OCI-LY1 (cell line): ENCODE measurements around the gene GTF2E1.

Source experiments
- H2AFZ ChIP-seq: fragments of 200-600 bp; sonication (generic), shearing (Covaris generic); 2 replicates; pipeline ENCODE4 v1.6.0; 2014; ENCODE audit warnings: antibody characterized with exemption, mild to moderate bottlenecking, low read length
- H3F3A ChIP-seq: fragments of 200-600 bp; sonication (generic), shearing (Covaris generic); 2 replicates; pipeline ENCODE4 v1.6.0; 2014; ENCODE audit warnings: mild to moderate bottlenecking, antibody characterized with exemption, low read length, moderate library complexity; ENCODE audit not compliant: insufficient read depth
- H3K27ac ChIP-seq: fragments of 200-600 bp; sonication (generic); 2 replicates; pipeline ENCODE4 v1.5.1; 2014; ENCODE audit warnings: low read length, mixed run types, mild to moderate bottlenecking, low read depth; ENCODE audit not compliant: poor library complexity, severe bottlenecking
- H3K27me3 ChIP-seq: fragments of 200-600 bp; sonication (generic); 2 replicates; pipeline ENCODE4 v1.6.0; 2014; ENCODE audit warnings: antibody characterized with exemption, mild to moderate bottlenecking, low read length, moderate library complexity; ENCODE audit not compliant: insufficient read depth
- H3K36me3 ChIP-seq: fragments of 200-600 bp; sonication (generic); 2 replicates; pipeline ENCODE4 v1.6.1; 2014; ENCODE audit warnings: mild to moderate bottlenecking, antibody characterized with exemption, low read length, moderate library complexity, mixed read lengths; ENCODE audit not compliant: insufficient read depth
- H3K4me1 ChIP-seq: fragments of 200-600 bp; sonication (generic); 2 replicates; pipeline ENCODE4 v1.5.1; 2014; ENCODE audit warnings: mild to moderate bottlenecking, low read length, moderate library complexity; ENCODE audit not compliant: insufficient read depth, severe bottlenecking
- H3K4me2 ChIP-seq: fragments of 200-600 bp; sonication (generic), shearing (Covaris generic); 2 replicates; pipeline ENCODE4 v1.6.1; 2014; ENCODE audit warnings: low read length
- H3K4me3 ChIP-seq: fragments of 200-600 bp; sonication (generic); 2 replicates; pipeline ENCODE4 v1.5.1; 2014; ENCODE audit warnings: low read length, low read depth, mild to moderate bottlenecking, mixed read lengths; ENCODE audit not compliant: poor library complexity, severe bottlenecking
- H3K79me2 ChIP-seq: fragments of 200-600 bp; shearing (Covaris generic); 2 replicates; pipeline ENCODE4 v1.6.1; 2016; ENCODE audit warnings: mixed run types, low read length, mixed read lengths; ENCODE audit not compliant: insufficient read depth
- H3K9ac ChIP-seq: fragments of 200-600 bp; sonication (generic), shearing (Covaris generic); 2 replicates; pipeline ENCODE4 v1.6.1; 2014; ENCODE audit warnings: mild to moderate bottlenecking, low read length, mixed read lengths
- H3K9me2 ChIP-seq: fragments of 200-600 bp; sonication (generic), shearing (Covaris generic); 2 replicates; pipeline ENCODE4 v1.6.1; 2014; ENCODE audit warnings: low read depth, mild to moderate bottlenecking, low read length, mixed read lengths
- H3K9me3 ChIP-seq: fragments of 200-600 bp; shearing (Covaris generic); 2 replicates; pipeline ENCODE4 v1.6.1; 2014; ENCODE audit warnings: low read length, mixed read lengths
- H4K20me1 ChIP-seq: fragments of 200-600 bp; sonication (generic), shearing (Covaris generic); 2 replicates; pipeline ENCODE4 v1.6.0; 2016; ENCODE audit warnings: mild to moderate bottlenecking, low read length; ENCODE audit not compliant: insufficient read depth
- CTCF ChIP-seq: fragments of 200-600 bp; sonication (generic), shearing (Covaris generic); IDR thresholded peaks from 2 replicates; pipeline ENCODE4 v1.5.1; 2017; ENCODE audit warnings: mild to moderate bottlenecking, antibody characterized with exemption, low read length, moderate library complexity, mixed read lengths
- EZH2 ChIP-seq: fragments of 200-600 bp; sonication (generic), shearing (Covaris generic); IDR thresholded peaks from 2 replicates; pipeline ENCODE4 v1.8.0; 2017; ENCODE audit warnings: borderline replicate concordance, mixed run types, mild to moderate bottlenecking, antibody characterized with exemption, low read length, moderate library complexity, mixed read lengths

Gene GTF2E1

GRCh38 chr3:120796976-120797375, 54.4 kb downstream of the GTF2E1 start:
- no peaks in the 10 kb centered on the region for H4K20me1 ChIP-seq
- H3K4me2 ChIP-seq: no peak overlapping the region
- no peaks in the 10 kb centered on the region for H3K36me3 ChIP-seq
- H3K9ac ChIP-seq: no peak overlapping the region
- H3K27me3 ChIP-seq: no peaks in the 10 kb centered on the region
- no peaks in the 10 kb centered on the region for H3F3A ChIP-seq
- no peak overlapping the region for H3K4me3 ChIP-seq
- H3K27ac ChIP-seq: no peak overlapping the region
- no peak overlapping the region for H2AFZ ChIP-seq
- no peaks in the 10 kb centered on the region for H3K79me2 ChIP-seq
- H3K9me3 ChIP-seq: no peaks in the 10 kb centered on the region
- H3K9me2 ChIP-seq: no peaks in the 10 kb centered on the region
- H3K4me1 ChIP-seq: no peaks in the 10 kb centered on the region
- no peak for TF ChIP-seq CTCF
- no peak for TF ChIP-seq EZH2

GRCh38 chr3:120797857-120798256, 55.3 kb downstream of the GTF2E1 start:
- H3K27me3 ChIP-seq: no peaks in the 10 kb centered on the region
- H3K9ac ChIP-seq: no peak overlapping the region
- no peaks in the 10 kb centered on the region for H3K9me2 ChIP-seq
- no peaks in the 10 kb centered on the region for H3F3A ChIP-seq
- no peaks in the 10 kb centered on the region for H4K20me1 ChIP-seq
- TF ChIP-seq CTCF (no peak), EZH2 (no peak)
- H3K27ac ChIP-seq: no peak overlapping the region
- H2AFZ ChIP-seq: no peak overlapping the region
- no peaks in the 10 kb centered on the region for H3K36me3 ChIP-seq
- H3K4me2 ChIP-seq: no peak overlapping the region
- H3K9me3 ChIP-seq: no peaks in the 10 kb centered on the region
- H3K79me2 ChIP-seq: no peaks in the 10 kb centered on the region
- H3K4me3 ChIP-seq: no peak overlapping the region
- no peaks in the 10 kb centered on the region for H3K4me1 ChIP-seq

GRCh38 chr3:120798346-120798745, 55.8 kb downstream of the GTF2E1 start:
- TF ChIP-seq CTCF: no peak
- TF ChIP-seq EZH2: no peak
- no peaks in the 10 kb centered on the region for H3K27me3 ChIP-seq
- no peak overlapping the region for H3K4me2 ChIP-seq
- H2AFZ ChIP-seq: no peak overlapping the region
- H4K20me1 ChIP-seq: no peaks in the 10 kb centered on the region
- H3K4me3 ChIP-seq: no peak overlapping the region
- H3F3A ChIP-seq: no peaks in the 10 kb centered on the region
- H3K79me2 ChIP-seq: no peaks in the 10 kb centered on the region
- no peak overlapping the region for H3K9ac ChIP-seq
- no peaks in the 10 kb centered on the region for H3K9me2 ChIP-seq
- H3K36me3 ChIP-seq: no peaks in the 10 kb centered on the region
- no peaks in the 10 kb centered on the region for H3K9me3 ChIP-seq
- H3K4me1 ChIP-seq: no peaks in the 10 kb centered on the region
- H3K27ac ChIP-seq: no peak overlapping the region
